ENCODE data around the gene MCF2L.
"Not testable (repeated sequence)": the region's sequence is repeated elsewhere in the genome, so short reads cannot be mapped to it uniquely, and the experiment has no call there.

Gene MCF2L

DNA sequence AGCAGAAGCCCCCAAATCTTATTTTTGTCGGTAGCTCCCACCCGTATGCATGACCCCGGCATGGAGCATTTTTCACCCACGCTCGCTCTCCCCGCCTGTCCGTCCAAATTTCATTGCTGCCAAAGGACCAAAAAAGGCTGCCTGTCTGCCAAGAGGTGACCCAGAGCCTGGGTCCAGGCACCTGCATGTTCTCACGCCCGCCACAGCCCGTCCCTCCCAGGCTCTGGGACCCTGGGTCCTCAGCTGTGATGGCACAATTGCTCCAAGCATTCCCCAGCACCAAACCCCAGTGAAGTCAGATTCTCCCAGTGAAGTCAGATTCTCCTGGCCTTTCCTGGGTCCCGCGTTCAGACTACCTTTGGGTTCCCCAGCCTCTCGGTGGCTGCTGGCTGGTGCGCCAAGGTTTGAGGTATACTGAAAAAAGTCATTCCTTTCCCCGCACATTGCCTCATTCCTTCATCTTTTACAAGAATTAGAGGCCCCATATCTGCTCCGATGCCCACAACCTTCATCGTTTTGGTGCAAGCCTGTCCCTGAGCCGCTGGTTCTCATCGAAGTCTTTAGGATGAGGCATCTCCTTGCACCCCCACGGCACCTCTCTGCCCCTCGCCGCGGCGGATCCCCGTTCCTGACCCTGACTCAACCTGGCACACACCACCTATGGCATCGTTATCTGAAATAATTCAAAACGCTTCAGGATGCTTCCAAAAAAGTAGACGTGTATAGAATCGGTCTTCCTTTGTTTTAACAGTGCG lies 77.3 kb downstream of the MCF2L start:
- in situ Hi-C loops (cut with HindIII; ENCODE audit: low sequenced_read_pairs) = no loop called here

DNA sequence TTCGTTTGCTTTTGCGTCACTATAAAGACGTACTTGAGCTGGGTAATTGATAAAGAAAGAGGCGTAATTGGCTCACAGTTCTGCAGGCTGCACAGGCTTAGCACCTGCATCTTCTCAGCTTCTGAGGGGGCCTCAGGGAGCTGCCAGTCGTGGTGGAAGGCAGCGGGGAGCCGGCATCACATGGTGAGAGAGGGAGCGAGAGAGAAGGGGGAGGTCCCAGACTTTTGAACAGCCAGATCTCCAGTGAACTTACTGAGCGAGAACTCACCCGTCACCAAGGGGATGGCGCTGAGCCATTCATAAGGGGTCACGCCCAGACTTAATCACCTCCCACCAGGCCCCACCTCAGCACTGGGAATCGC lies 77.8 kb downstream of the MCF2L start:
- in situ Hi-C loops (cut with HindIII; ENCODE audit: low sequenced_read_pairs) = no loop called here

DNA sequence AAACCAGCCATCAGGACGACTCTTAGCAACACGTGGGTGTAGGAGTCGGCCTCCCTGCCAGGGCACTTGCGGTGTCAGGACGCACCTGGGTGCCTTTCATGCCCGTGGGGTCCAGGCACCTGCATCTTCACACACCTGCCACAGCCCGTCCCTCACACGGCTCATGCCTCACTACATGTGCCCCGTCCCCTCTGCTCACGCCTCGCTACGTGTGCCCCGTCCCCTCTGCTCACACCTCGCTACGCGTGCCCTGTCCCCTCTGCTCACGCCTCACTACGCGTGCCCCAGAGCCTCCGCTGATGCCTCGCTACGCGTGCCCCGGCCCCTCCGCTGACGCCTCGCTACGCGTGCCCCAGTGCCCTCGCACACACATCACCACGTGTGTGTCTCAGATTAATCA lies 78.6 kb downstream of the MCF2L start:
- in situ Hi-C loops (cut with HindIII; ENCODE audit: low sequenced_read_pairs) = no loop called here

DNA sequence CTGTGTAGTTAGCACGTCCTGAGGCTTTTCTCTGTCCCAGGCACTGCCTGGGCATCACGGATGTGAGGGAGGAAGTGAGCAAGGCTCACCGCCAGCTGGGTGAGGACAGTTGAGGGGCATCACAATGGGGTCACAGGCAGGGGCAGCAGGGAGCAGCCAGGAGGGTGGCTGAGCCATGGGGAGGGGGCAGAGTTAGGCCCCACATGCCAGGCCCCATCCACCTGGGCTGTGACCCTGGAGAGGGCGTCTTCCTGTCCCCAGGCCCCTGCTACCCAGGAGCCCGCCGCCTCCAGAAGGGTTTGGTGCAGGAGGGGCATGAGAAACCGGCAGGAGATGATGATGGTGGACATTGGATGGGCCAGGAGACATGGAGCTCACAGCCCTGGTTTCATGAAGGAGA lies 79.8 kb downstream of the MCF2L start:
- in situ Hi-C loops (cut with HindIII; ENCODE audit: low sequenced_read_pairs) = no loop called here

DNA sequence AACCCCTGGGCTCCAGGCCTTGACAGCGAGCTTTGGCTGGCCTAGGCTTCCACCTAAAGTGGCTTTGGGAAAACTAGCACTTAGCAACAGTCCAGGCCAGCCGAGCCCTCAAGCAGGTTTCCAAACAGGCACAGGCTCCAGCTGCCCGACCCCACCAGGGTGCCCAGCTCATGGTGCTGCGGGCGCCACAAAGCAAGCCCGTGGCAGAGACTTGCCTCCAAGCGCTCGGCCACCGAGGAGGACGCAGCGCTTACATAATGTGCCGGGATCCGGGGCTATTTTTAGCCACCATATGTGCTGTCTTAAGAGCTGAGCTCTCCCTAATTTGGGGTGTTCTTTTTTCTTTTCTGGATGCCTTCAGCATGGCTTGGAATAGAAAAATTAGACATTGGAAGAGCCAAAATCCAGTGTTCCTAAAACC lies 80.5 kb downstream of the MCF2L start:
- in situ Hi-C loops (cut with HindIII; ENCODE audit: low sequenced_read_pairs) = no loop called here

DNA sequence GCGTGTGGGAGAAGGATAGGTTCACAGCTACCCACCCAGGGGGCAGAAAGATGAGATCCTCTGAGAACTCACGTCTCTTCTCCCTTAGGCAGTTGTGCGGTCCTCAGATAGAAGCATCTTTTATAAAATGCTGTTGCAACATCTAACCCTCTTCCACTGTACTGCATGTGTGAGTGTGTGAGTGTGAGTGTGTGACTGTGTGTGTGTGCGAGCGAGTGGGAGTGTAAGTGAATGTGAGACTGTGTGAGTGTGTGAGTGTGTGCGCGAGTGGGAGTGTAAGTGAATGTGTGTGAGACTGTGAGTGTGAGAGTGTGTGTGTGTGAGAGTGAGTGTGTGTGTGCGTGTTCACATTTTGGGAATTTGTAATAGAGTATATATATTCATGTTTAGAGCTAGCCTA lies 81.0 kb downstream of the MCF2L start:
- in situ Hi-C loops (cut with HindIII; ENCODE audit: low sequenced_read_pairs) = no loop called here

DNA sequence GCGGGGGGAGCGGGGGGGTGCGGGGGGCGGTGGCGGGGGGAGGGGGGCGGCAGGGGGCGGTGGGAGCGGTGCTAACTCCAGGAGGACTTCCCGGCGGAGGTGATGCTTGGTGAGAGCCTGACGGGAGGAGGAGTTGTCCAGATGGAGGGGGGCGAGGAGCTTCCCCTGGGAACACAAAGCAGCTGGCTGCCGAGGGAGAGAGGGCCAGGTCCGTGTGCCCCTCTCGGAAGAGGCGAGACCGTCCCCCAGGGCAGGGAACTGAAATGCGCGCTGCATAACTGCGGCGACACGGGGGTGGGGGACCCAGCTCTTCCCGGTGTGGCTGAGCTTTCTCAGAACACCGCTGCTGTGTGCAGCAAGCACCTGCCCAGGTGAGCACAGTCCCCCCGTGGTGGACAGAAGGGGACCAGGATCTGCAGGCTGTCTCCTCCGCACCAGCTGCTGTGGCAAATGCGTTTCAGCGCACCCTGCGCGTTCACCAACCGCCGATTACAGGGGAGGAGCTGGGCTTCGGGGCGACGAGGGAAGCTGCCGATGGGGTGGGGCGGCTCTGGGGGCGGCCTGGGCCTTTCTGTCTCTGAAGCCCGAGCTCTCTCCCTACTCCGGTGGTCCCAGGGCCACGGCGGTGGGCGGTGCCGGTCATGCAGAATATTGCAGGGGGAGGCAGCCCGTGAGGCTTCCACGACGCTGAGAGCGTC lies 81.9 kb downstream of the MCF2L start:
- in situ Hi-C loops (cut with HindIII; ENCODE audit: low sequenced_read_pairs) = no loop called here

DNA sequence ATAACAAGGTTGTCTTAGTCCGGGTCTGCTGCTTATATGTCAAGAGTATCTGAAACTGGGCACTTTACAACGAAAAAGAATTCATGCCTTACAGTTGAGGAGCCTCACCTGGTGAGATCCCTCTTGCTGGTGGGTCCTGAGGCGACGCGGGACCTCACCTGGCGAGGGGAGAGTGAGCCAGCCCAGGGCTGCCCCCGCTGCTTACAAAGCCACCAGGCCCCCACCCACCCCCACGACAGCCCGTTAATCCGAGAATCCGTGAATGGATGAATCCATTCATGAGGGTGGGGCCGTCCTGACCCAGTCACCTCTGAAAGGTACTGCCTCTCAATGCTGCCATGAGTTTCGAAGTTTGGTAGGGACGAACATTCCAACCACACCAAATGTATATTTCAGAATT lies 82.6 kb downstream of the MCF2L start:
- in situ Hi-C loops (cut with HindIII; ENCODE audit: low sequenced_read_pairs) = no loop called here

DNA sequence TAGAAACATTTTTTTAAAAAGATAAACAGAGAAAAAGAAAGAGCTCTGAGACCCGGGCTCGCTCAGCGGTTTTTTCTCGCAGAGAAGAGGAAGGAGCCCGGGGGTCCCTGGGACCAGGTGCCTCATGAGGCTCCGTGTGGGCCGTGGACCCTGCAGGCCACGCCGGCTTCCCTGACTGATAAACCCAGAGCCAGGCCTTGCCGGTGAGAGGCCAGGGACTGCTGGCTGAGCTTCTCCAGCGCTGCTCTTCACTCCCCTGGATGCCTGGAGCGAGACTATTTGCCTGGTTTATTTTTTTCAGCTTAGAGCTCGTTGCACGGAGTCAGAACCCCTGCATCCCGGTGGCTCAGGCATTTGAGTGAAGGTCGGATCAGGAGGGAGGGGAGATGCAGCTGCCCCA lies 83.2 kb downstream of the MCF2L start:
- in situ Hi-C loops (cut with HindIII; ENCODE audit: low sequenced_read_pairs) = no loop called here

DNA sequence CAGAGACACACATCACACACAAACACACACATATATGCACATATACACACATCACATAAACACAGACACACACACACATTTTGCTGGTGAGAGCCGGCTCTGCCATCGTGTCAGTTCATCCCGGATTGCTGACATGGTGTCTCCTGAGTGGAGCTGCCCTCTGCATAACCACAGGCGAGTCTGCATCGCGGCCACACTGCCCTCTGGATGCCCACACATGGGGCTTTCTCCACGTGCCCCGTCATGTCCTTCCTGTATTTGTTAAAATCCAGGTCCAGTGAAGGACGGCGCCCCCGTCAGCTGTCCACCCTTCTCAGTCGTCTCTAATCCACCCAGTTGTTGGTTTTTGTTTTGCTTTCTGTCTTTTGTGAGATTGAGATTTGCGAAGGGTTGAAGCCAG lies 84.0 kb downstream of the MCF2L start:
- in situ Hi-C loops (cut with HindIII; ENCODE audit: low sequenced_read_pairs) = no loop called here

DNA sequence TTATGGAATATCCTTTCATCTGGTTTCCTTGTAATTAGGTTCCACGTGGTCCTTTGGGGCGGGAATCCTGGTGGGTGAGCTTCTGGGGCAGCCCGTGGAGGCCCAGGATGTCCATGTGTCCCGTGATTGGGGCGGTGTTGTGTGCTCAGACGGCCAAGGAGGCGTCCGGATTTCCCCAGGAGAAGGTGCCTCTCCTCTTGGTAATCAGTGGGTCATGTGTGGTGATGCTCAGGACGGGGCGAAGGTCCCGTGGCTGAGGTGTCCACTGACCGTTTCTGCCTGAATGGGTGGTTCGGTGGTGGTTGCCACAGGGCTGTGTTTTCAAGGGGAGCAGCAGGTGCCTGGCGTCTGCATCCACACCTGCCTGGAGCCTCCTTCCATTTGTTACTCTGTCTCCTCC lies 84.4 kb downstream of the MCF2L start:
- in situ Hi-C loops (cut with HindIII; ENCODE audit: low sequenced_read_pairs) = no loop called here

DNA sequence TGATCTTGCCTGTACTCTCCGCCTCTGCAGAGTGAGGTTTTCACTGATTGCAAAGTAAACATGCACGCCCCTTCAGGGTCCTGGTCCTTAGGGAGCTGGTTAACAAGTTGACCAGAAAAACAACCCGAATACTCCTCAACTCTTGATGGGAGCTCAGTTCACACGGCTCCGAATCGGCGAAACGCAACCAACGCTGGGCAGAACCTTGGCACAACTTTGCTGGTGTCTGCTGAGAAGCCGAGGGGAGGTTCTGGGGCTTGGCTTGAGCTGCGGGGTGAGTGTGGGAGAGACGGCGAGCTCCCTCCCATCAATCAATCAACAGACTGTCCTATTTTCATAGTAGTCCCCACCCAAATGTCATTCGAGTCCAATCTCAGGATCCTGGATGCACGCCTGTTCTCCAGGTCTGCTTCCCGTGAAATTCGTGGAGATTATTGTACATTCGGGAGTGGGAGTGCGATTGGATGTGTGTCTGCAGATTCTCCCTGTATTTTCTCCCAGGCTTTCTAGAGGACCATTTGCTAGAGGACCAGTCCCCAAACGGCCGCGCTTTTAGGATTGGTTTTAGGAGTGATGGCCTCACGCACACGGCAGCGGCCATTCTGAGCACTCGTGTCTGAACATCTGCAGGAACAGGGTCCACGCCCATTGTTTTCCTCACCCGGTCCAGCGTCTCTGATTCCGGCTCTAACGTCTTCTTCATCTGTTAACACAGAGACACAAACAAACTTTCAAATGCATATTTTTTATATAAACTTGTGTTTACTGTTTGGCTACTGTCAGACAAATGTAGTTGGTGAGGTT lies 85.0 kb downstream of the MCF2L start:
- in situ Hi-C loops (cut with HindIII; ENCODE audit: low sequenced_read_pairs) = no loop called here

DNA sequence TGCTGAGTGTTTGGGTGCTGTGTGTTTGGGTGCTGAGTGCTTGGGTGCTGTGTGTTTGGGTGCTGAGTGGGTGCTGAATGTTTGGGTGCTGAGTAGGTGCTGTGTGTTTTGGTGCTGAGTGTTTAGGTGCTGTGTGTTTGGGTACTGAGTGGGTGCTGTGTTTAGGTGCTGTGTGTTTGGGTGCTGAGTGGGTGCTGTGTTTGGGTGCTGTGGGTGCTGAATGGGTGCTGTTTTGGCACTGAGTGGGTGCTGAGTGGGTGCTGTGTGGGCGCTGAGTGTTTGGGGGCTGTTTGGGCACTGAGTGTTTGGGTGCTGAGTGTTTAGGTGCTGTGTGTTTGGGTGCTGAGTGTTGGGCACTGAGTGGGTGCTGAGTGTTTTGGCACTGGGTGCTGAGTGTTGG lies 88.1 kb downstream of the MCF2L start:
- in situ Hi-C loops (cut with HindIII; ENCODE audit: low sequenced_read_pairs) = no loop called here

DNA sequence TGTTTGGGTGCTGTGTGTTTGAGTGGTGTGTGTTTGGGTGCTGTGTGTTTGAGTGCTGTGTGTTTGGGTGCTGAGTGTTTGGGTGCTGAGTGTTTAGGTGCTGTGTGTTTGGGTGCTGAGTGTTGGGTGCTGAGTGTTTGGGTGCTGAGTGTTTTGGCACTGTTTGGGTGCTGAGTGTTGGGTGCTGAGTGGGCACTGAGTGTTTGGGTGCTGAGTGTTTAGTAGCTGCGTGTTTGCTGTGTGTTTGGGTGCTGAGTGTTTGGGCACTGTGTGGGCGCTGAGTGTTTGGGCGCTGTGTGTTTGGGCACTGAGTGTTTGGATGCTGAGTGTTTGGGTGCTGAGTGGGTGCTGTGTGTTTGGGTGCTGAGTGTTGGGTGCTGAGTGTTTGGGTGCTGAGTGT lies 88.5 kb downstream of the MCF2L start:
- in situ Hi-C loops (cut with HindIII; ENCODE audit: low sequenced_read_pairs) = not testable (repeated sequence)

DNA sequence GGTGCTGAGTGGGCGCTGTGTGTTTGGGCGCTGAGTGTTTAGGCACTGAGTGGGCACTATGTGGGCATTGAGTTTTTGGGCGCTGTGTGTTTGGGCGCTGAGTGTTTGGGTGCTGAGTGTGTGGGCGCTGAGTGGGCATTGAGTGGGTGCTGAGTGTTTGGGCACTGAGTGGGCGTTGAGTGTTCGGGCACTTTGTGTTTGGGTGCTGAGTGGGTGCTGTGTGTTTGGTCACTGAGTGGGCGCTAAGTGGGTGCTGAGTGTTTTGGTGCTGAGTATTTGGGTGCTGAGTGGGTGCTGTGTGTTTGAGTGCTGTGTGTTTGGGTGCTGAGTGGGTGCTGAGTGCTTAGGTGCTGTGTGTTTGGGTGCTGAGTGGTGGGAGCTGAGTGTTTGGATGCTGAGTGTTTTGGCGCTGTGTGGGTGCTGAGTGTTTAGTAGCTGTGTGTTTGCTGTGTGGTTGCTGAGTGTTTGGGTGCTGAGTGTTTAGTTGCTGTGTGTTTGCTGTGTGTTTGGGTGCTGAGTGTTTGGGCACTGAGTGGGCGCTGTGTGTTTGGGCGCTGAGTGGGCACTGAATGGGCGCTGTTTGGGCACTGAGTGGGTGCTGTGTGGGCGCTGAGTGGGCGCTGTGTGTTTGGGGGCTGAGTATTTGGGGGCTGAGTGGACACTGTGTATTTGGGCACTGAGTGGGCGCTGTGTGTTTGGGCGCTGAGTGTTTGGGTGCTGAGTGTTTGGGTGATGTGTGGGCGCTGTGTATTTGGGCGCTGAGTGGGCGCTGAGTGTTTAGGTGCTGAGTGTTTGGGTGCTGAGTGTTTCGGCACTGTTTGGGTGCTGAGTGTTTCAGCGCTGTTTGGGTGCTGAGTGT lies 89.3 kb downstream of the MCF2L start:
- in situ Hi-C loops (cut with HindIII; ENCODE audit: low sequenced_read_pairs) = no loop called here

DNA sequence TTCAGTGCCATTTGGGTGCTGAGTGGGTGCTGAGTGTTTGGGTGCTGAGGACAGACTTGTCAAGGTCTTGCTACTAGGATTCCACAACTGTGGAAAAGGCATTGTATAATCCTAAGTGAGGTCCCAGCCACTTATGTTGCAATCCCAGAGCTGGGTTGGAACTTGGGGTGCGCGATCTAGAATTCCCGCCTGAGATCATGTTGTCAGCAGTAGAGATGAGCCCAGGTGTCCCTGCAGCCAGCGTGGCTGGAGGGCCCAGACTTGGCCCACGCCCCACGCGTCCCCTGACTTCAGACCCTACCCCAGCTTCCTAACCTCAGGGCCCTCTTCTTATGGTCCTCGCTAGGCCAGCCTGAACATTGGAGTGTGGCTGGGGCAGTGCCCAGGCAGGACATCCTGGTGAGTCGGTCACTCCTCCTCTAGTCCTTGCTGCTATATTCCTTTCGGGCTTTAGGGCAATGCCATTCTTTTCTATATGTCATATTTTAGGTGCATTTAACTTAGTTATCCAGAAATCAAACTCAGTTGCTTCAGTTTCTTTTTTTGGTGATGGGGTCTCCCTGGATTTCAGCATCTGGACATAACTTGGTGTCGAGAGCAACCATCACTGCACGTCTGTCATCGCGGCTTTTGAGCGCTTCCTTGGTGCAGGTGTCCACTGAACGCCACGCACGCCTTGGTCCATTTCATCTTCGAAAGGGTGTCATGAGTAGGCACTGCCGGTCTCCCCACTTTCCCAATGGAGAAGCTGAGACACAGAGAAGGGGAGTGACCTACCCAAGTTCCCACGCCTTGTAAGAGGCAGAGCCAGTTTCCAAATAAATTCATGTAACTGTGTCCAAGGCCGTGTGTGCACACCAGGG lies 90.2 kb downstream of the MCF2L start:
- in situ Hi-C loops (cut with HindIII; ENCODE audit: low sequenced_read_pairs) = no loop called here

DNA sequence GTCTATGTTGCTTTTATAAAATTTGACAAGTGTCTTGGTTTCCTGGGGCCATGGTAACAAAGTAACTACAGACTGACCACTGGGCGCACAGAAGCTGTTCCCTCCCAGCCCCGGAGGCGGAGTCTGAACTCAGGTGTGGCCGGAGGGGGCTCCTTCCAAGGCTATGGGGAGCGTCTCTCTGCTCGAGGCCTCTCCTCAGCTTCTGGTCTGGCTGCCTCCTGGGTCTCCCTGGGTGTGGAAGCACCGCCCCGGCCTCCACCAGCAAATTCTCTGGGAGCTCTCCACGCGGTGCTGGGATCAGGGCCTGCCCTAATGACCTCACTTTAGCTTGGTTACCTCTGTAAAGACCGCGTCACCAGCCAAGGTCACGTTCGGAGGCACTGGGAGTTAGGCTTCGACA lies 90.9 kb downstream of the MCF2L start:
- in situ Hi-C loops (cut with HindIII; ENCODE audit: low sequenced_read_pairs) = no loop called here

DNA sequence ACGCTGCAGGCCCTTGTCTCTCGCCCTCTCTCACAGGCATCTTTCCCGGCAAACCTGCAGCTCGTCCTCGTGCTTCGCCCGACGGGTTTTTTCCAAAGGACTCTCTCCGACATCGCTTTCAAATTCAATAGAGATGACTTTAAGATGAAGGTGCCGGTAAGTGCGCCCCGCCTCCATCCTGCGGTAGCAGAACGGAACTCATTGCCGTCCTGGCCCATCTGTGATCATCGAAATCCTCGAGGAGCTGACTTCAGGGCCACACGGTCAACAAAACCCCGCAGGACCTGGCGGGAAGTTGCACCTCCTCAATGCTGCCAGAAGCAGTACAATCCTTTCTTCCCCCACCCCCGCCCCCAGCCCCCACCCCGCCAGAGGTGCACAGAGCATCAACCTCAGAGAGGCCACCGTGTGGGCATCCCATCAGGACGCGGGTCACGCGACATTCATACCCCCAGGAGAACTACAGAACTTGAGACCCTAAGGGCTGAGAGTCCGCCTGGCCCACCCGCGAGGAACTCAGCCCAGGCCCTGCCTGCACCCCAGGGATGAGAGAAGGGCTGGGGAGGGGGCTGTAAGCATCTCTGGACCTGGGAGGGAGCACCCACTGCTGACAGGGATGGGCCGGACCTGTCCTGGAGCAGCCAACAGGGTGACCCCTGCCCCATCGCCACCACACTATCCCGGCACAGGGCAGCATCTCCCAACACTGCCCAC lies 91.7 kb downstream of the MCF2L start:
- in situ Hi-C loops (cut with HindIII; ENCODE audit: low sequenced_read_pairs) = no loop called here

DNA sequence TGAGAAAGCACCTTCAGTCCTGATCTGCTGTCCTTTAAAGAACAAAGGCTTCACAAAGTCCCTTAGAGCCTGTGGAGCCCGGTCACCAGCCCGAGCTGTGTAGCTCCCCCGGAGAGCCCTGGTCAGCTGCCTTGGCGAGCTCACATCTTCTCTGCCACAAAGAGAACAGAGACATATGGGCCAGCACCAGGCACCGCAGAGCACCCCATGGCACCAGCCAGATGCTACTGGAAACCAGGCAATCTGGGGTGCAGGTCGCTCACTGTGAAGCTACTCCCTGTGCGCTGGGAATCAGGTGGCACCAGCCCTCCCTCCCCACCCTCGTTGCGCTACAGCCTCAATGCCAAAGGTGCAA lies 92.2 kb downstream of the MCF2L start:
- in situ Hi-C loops (cut with HindIII; ENCODE audit: low sequenced_read_pairs) = no loop called here

Measured in endothelial cell of hepatic sinusoid (primary cell).